ENCODE results near the gene PRKN.

GRCh38 chr6:162751211-162751859 lies 23.8 kb upstream of the PRKN start:
- no peak for TF ChIP-seq POLR2AphosphoS5 (IDR thresholded peaks at IDR 0.05; ENCODE audit: low read depth)
- no peak for TF ChIP-seq CTCF (conservative IDR thresholded peaks at IDR 0.05; ENCODE audit: low read depth in 2 of 2)
- no peak for TF ChIP-seq EZH2 (IDR thresholded peaks at IDR 0.05; ENCODE audit: low read depth, unreplicated experiment)
- TF ChIP-seq REST (IDR thresholded peaks at IDR 0.05; ENCODE audit: unreplicated experiment), result no peak
- no peak for TF ChIP-seq EZH2phosphoT487 (IDR thresholded peaks at IDR 0.05; ENCODE audit: unreplicated experiment)
- TF ChIP-seq CREB1 (CRISPR knock-in tag; IDR thresholded peaks at IDR 0.05; ENCODE audit: low read depth), result no peak
- TF ChIP-seq NANOG (IDR thresholded peaks at IDR 0.05; ENCODE audit: borderline replicate concordance), result no peak
- no peak for TF ChIP-seq ZNF331 (CRISPR knock-in tag; IDR thresholded peaks at IDR 0.05; ENCODE audit: low read depth)
- TF ChIP-seq JUNB (IDR thresholded peaks at IDR 0.05; ENCODE audit: unreplicated experiment), result no peak
- no peak for TF ChIP-seq ZNF114 (CRISPR knock-in tag; IDR thresholded peaks at IDR 0.05)
- TF ChIP-seq STAT1 (IDR thresholded peaks at IDR 0.05; ENCODE audit: unreplicated experiment), result no peak
- TF ChIP-seq ETS1 (IDR thresholded peaks at IDR 0.05), result no peak

Measured in GM23338 (cell line).